Sigmoid colon (tissue), 7 donors: ENCODE data around the gene VWDE. TPM values are rescaled to one million over a fixed set of nuclear protein-coding genes. Genes with fewer than 3 reads are reported as not detected.
"Not testable (repeated sequence)": the region's sequence is repeated elsewhere in the genome, so short reads cannot be mapped to it uniquely, and the experiment has no call there.

ENCODE experiments used
- DNase-seq: peaks from one replicate; pipeline ENCODE4 v3.0.0-alpha.2; 2019
- H3K27ac ChIP-seq, 4 donors: fragments of 200-600 bp; sonication (generic); one replicate each; pipeline ENCODE4 v1.5.1; 2016 to 2019; ENCODE audit warnings: mild to moderate bottlenecking in 1 of 4
- H3K27me3 ChIP-seq, 3 donors: fragments of 200-600 bp; sonication (generic); one replicate each; pipeline ENCODE4 v1.5.1; 2019; ENCODE audit warnings: mild to moderate bottlenecking in 1 of 3
- H3K36me3 ChIP-seq, 4 donors: fragments of 200-600 bp; sonication (generic); one replicate each; pipeline ENCODE4 v1.5.1; 2016 to 2019
- H3K4me1 ChIP-seq, 4 donors: fragments of 200-600 bp; sonication (generic); one replicate each; pipeline ENCODE4 v1.5.1; 2017 to 2019
- H3K4me3 ChIP-seq, 4 donors: fragments of 200-600 bp; sonication (generic); one replicate each; pipeline ENCODE4 v1.5.1; 2017 to 2019; ENCODE audit warnings: mild to moderate bottlenecking in 2 of 4, moderate library complexity in 1 of 4
- H3K9me3 ChIP-seq, 4 donors: fragments of 200-600 bp in 3 of 4; sonication (generic) in 3 of 4; one replicate each; pipeline versions ENCODE4 v1.5.1 to v1.6.1; 2013 to 2019
- CTCF ChIP-seq, 4 experiments: fragments of 450-650 bp in 3 of 4; fragments of 200-600 bp in 1 of 4; IDR thresholded peaks; one replicate each; pipeline ENCODE4 v1.5.1; 2016 to 2019; ENCODE audit warnings: antibody characterized with exemption in 4 of 4, mild to moderate bottlenecking in 3 of 4, moderate library complexity in 2 of 4
- EP300 ChIP-seq, 4 donors: sonication (generic); formaldehyde crosslinking; IDR thresholded peaks; one replicate each; pipeline ENCODE4 v1.6.1; 2017; ENCODE audit warnings: antibody characterized with exemption in 4 of 4
- POLR2A ChIP-seq, 2 donors: fragments of 450-650 bp; IDR thresholded peaks; one replicate each; pipeline ENCODE4 v1.6.1; 2016; ENCODE audit warnings: antibody characterized with exemption in 2 of 2, mild to moderate bottlenecking in 2 of 2, moderate library complexity in 2 of 2
- POLR2AphosphoS5 ChIP-seq, 4 donors: sonication (generic); formaldehyde crosslinking; IDR thresholded peaks; one replicate each; pipeline ENCODE4 v1.6.1; 2017; ENCODE audit warnings: antibody characterized with exemption in 4 of 4
- WGBS, 2 donors: extraction: QIAGEN DNeasy Blood & Tissue Kit; methylation state at CpG; one replicate each; pipeline ENCODE4 v1.1.7; 2013; 5-methylcytosine and 5-hydroxymethylcytosine counted together
- intact Hi-C: fragments of 100-400 bp; cut with DNase I; formaldehyde crosslinking; loops from one replicate; pipeline ENCODE4 v1.15.1; 2023
- polyA plus RNA-seq, 3 donors: library from polyadenylated mRNA; stranded (reverse); fragments of 200-250 nt; gene quantifications; one replicate each; pipeline ENCODE4 v1.2.3, GENCODE V29; 2013
- total RNA-seq, 4 donors: library from RNA; depleted of rRNA; stranded (reverse); fragments of >200 nt; gene quantifications; one replicate each; pipeline ENCODE4 v1.1.0, GENCODE V29; 2016
- donor health status: healthy with polysubstance abuse.
- donor health status: Bipolar disorder and iron deficiency.
- donor health status: healthy.

The VWDE gene
- total and polyA plus RNA-seq, 7 donors, result under 0.01 to 0.39 (median 0.27) TPM; not detected in 4

DNA sequence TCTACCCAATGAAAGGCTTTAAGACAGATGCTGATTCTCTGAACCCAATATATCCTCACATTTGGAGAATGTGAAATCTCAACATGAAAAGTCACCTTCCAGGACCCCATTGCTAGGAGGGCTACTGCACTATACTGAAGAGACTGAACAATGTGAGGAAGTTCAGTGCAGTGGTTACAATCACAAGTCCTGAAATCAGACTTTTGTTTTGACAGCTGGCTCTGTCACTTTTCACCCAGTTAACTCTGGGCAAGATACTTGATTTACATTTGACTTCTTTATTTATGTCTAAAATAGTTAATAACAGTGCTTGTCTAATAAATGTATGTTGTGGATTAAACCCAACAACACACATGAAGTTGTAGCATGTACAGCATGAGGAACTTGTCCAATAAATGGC lies 14.8 kb upstream of the VWDE start:
- intact Hi-C loops, result no loop called here
- Histone ChIP-seq H3K4me1 (no peaks in the 10 kb centered on the region), H3K27ac (no peak overlapping the region), H3K9me3 (no peaks in the 10 kb centered on the region), H3K27me3 (no peaks in the 10 kb centered on the region), H3K4me3 (no peak overlapping the region), H3K36me3 (no peaks in the 10 kb centered on the region)
- TF ChIP-seq EP300 (IDR thresholded peaks at IDR 0.05) (no peak), POLR2A (IDR thresholded peaks at IDR 0.05) (no peak), POLR2AphosphoS5 (IDR thresholded peaks at IDR 0.05) (no peak)
- no peak for DNase-seq

GRCh38 chr7:12415072-12415471 lies 11.4 kb upstream of the VWDE start:
- Histone ChIP-seq H3K36me3 (no peaks in the 10 kb centered on the region), H3K27me3 (no peaks in the 10 kb centered on the region), H3K9me3 (peaks cover 0 to 3% (median 0%) of the 10 kb centered on the region in 4 donors), H3K27ac (no peak overlapping the region), H3K4me3 (no peak overlapping the region), H3K4me1 (no peaks in the 10 kb centered on the region)
- TF ChIP-seq POLR2A (IDR thresholded peaks at IDR 0.05) (no peak), EP300 (IDR thresholded peaks at IDR 0.05) (no peak), CTCF (IDR thresholded peaks at IDR 0.05) (no peak), POLR2AphosphoS5 (IDR thresholded peaks at IDR 0.05) (no peak)
- no peak for DNase-seq
- intact Hi-C loops, result no loop called here

DNA sequence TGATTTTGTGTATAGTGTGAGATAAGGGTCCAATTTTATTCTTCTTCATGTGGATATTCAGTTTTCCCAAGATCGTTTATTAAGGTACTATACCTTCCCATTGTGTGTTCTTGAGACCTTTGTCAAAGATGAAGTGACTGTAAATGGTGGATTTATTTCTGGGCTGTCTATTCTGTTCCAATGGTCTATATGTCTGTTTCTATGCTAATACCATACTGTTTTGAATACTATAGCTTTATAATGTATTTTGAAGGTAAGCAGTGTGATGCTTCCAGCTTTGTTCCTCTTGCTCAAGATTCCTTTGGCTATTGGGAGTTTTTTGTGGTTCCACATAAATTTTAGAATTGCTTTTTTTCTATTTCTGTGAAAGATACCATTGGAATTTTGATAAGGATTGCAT lies 8.7 kb upstream of the VWDE start:
- Histone ChIP-seq H3K9me3 (peaks cover 0 to 3% (median 0%) of the 10 kb centered on the region in 4 donors), H3K4me3 (no peak overlapping the region), H3K36me3 (no peaks in the 10 kb centered on the region), H3K27ac (no peak overlapping the region), H3K27me3 (no peaks in the 10 kb centered on the region), H3K4me1 (no peaks in the 10 kb centered on the region)
- intact Hi-C loops, result no loop called here
- no peak for TF ChIP-seq POLR2AphosphoS5 (IDR thresholded peaks at IDR 0.05)
- TF ChIP-seq POLR2A (IDR thresholded peaks at IDR 0.05), result no peak
- no peak for TF ChIP-seq CTCF (IDR thresholded peaks at IDR 0.05)
- TF ChIP-seq EP300 (IDR thresholded peaks at IDR 0.05), result no peak
- no peak for DNase-seq
- WGBS, 2 donors, result 90 to 96% methylated on average over 1 of the region's 1 CpG

DNA sequence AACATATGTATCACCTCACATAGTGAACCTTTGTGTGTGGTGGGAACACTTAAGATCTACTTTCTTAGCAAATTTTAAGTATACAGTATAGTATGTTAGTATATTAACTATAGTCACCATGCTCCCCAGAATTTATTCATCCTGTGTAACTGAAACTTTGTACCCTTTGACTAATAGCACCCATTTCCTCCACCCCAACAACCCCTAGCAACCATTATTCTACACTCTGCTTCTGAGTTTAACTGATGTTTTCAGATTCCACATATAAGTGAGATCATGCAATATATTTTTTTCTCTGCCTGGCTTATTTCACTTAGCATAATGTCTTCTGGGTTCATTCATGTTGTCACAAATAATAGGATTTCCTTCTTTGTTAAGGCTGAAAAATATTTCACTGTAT lies 6.9 kb upstream of the VWDE start:
- H3K27me3 ChIP-seq, result no peaks in the 10 kb centered on the region
- intact Hi-C loops, result no loop called here
- no peak overlapping the region for H3K27ac ChIP-seq
- no peaks in the 10 kb centered on the region for H3K4me1 ChIP-seq
- H3K36me3 ChIP-seq, result no peaks in the 10 kb centered on the region
- peaks cover 0 to 3% (median 0%) of the 10 kb centered on the region in 4 donors for H3K9me3 ChIP-seq
- TF ChIP-seq EP300 (IDR thresholded peaks at IDR 0.05) (no peak), POLR2AphosphoS5 (IDR thresholded peaks at IDR 0.05) (no peak), CTCF (IDR thresholded peaks at IDR 0.05) (no peak), POLR2A (IDR thresholded peaks at IDR 0.05) (no peak)
- no peak overlapping the region for H3K4me3 ChIP-seq
- DNase-seq, result no peak

DNA sequence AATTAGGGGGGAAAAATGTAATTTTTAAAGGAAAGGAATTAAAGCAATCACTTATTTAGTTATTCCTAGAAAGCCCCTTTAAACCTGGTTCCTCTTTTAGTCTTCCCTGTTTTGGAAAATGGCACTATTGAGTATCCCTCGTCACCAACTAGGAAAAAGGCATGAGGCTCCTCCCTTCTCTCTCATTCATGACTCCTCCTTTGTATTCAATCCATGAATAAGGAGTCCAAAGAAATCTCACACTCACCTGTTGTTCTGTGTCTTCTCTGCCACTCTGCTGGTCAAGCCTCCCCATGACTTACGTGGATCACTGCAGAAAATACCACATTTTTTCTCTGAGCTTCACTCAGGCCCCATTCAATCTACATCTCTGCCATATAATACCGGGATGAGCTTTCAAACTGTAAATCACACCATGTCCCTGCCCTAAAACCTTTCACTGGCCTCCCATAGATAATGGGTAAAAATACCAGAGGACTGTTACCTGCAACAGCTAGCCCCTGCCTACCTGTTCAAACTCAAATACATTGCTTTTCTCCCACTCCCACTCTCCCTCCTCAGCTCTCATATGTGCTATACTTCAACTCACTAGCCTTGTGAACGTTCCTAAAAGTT lies 5.5 kb upstream of the VWDE start:
- Histone ChIP-seq H3K4me3 (no peak overlapping the region), H3K9me3 (peaks cover 0 to 3% (median 0%) of the 10 kb centered on the region in 4 donors), H3K27ac (no peak overlapping the region), H3K27me3 (no peaks in the 10 kb centered on the region), H3K4me1 (no peaks in the 10 kb centered on the region), H3K36me3 (no peaks in the 10 kb centered on the region)
- DNase-seq, result no peak
- no peak for TF ChIP-seq POLR2A (IDR thresholded peaks at IDR 0.05)
- no peak for TF ChIP-seq POLR2AphosphoS5 (IDR thresholded peaks at IDR 0.05)
- TF ChIP-seq CTCF (IDR thresholded peaks at IDR 0.05), result no peak
- TF ChIP-seq EP300 (IDR thresholded peaks at IDR 0.05), result no peak
- WGBS, 2 donors, result 65 to 71% methylated on average over 4 of the region's 4 CpGs
- intact Hi-C loops, result no loop called here

DNA sequence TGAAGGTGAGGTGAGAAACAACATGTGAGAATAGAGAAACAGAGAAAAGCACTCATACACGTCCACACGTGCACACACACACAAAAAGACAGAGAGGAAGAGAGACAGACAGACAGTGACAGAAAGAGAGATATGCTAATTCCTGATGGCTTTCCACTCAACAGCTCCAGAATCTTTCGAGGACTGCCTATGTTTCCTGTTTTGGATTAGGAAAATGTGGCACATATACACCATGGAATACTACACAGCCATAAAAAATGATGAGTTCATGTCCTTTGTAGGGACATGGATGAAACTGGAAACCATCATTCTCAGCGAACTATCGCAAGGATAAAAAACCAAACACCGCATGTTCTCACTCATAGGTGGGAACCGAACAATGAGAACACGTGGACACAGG lies 4.0 kb upstream of the VWDE start:
- H3K27me3 ChIP-seq, DNase-seq, H3K9me3 ChIP-seq, H3K36me3 ChIP-seq, intact Hi-C loops, H3K27ac ChIP-seq, H3K4me3 ChIP-seq: not testable (repeated sequence)
- 92 to 93% methylated on average over 8 of the region's 8 CpGs for WGBS, 2 donors
- peaks cover 0 to 14% (median 5%) of the 10 kb centered on the region in 4 donors for H3K4me1 ChIP-seq
